ENCODE results near the gene AKR1B15. TPM values are rescaled to one million over a fixed set of nuclear protein-coding genes. Genes with fewer than 3 reads are reported as not detected.

AKR1B15 gene
- total RNA-seq, 1 experiment from 2014 or later: not detected

- Histone ChIP-seq H3K4me1 (ENCODE audit: control insufficient read depth in 1 of 2, insufficient read depth in 2 of 2, low read length in 2 of 2) (no peaks in the 10 kb centered on the region), H3K79me2 (ENCODE audit: insufficient read depth, low read length) (no peaks in the 10 kb centered on the region), H3K27me3 (ENCODE audit: insufficient read depth, low read length) (0 out of 2 replicates have a peak, but pooled peaks cover 12% of the 10 kb centered on the region), H4K20me1 (ENCODE audit: insufficient read depth) (no peaks in the 10 kb centered on the region), H3K9me3 (ENCODE audit: control insufficient read depth in 1 of 2, insufficient read depth in 1 of 2, low read depth in 1 of 2, low read length in 2 of 2) (no peaks in the 10 kb centered on the region), H2AFZ (ENCODE audit: low read depth, low read length, poor library complexity, severe bottlenecking) (no peak overlapping the region), H3K9me2 (ENCODE audit: insufficient read depth) (no peaks in the 10 kb centered on the region), H3K4me3 (replicated peaks in 1 of 2; ENCODE audit: low read depth in 1 of 2, low read length in 2 of 2) (no peak overlapping the region), H3K9ac (ENCODE audit: low read length) (no peak overlapping the region), H3K4me2 (ENCODE audit: low read length) (no peak overlapping the region), H3K27ac (ENCODE audit: low read depth, low read length) (no peak overlapping the region), H3K36me3 (ENCODE audit: control insufficient read depth in 1 of 2, insufficient read depth in 2 of 2, low read length in 2 of 2) (no peaks in the 10 kb centered on the region)
- DNase-seq (ENCODE audit: low read depth, low spot score) (no peak), ATAC-seq (no peak)
- no peak for TF ChIP-seq RAD21 (IDR thresholded peaks at IDR 0.05; ENCODE audit: low read depth)
- no peak for TF ChIP-seq JUND (IDR thresholded peaks at IDR 0.05)
- ChIA-PET POLR2A (no interaction called here), RAD21 (ENCODE audit: low non-redundant PET in 1 of 2, low total read pairs in 2 of 2, uncharacterized antibody in 2 of 2, unreplicated experiment in 2 of 2) (no interaction called here), CTCF (no interaction called here)
- intact Hi-C loops (cut with micrococcal nuclease): no loop called here
- no TSS peak for BruUV-seq (replicated peaks)
These were observed 78.9 kb downstream of the AKR1B15 start for GRCh38 chr7:134627775-134628153.

GRCh38 chr7:134629445-134629844 is 80.5 kb downstream of the AKR1B15 start:
- BruUV-seq (replicated peaks): no TSS peak

More at GRCh38 chr7:134629445-134629844, 80.5 kb downstream of the AKR1B15 start:
- Histone ChIP-seq H3K4me3 (replicated peaks in 1 of 2; ENCODE audit: low read depth in 1 of 2, low read length in 2 of 2) (no peak overlapping the region), H4K20me1 (ENCODE audit: insufficient read depth) (no peaks in the 10 kb centered on the region), H3K27ac (ENCODE audit: low read depth, low read length) (no peak overlapping the region), H3K79me2 (ENCODE audit: insufficient read depth, low read length) (no peaks in the 10 kb centered on the region), H3K9me2 (ENCODE audit: insufficient read depth) (no peaks in the 10 kb centered on the region), H3K27me3 (ENCODE audit: insufficient read depth, low read length) (0 out of 2 replicates have a peak, but pooled peaks cover 12% of the 10 kb centered on the region), H2AFZ (ENCODE audit: low read depth, low read length, poor library complexity, severe bottlenecking) (no peak overlapping the region), H3K4me2 (ENCODE audit: low read length) (no peak overlapping the region), H3K4me1 (ENCODE audit: control insufficient read depth in 1 of 2, insufficient read depth in 2 of 2, low read length in 2 of 2) (no peaks in the 10 kb centered on the region), H3K36me3 (ENCODE audit: control insufficient read depth in 1 of 2, insufficient read depth in 2 of 2, low read length in 2 of 2) (no peaks in the 10 kb centered on the region), H3K9ac (ENCODE audit: low read length) (no peak overlapping the region), H3K9me3 (ENCODE audit: control insufficient read depth in 1 of 2, insufficient read depth in 1 of 2, low read depth in 1 of 2, low read length in 2 of 2) (no peaks in the 10 kb centered on the region)
- TF ChIP-seq EZH2 (IDR thresholded peaks at IDR 0.05): no peak
- TF ChIP-seq SIN3A (IDR thresholded peaks at IDR 0.05; ENCODE audit: low read depth): no peak
- TF ChIP-seq ATF3 (IDR thresholded peaks at IDR 0.05): no peak
- TF ChIP-seq POLR2A (IDR thresholded peaks at IDR 0.05; ENCODE audit: borderline replicate concordance, extremely low read depth, insufficient read depth, insufficient read length): no peak
- no peak for TF ChIP-seq CBX3 (IDR thresholded peaks at IDR 0.05; ENCODE audit: low read depth)
- no peak for TF ChIP-seq SRF (IDR thresholded peaks at IDR 0.05; ENCODE audit: low read depth)
- no peak for TF ChIP-seq SP1 (IDR thresholded peaks at IDR 0.05; ENCODE audit: low read depth)
- ATAC-seq: no peak
- ChIA-PET RAD21 (ENCODE audit: low non-redundant PET in 1 of 2, low total read pairs in 2 of 2, uncharacterized antibody in 2 of 2, unreplicated experiment in 2 of 2) (no interaction called here), POLR2A (no interaction called here), CTCF (interaction anchor here (1.0 kb wide), 1 partner anchor 197 kb away, joined by 3 read pairs; no protein-coding TSS in a partner anchor)
- intact Hi-C loops (cut with micrococcal nuclease): no loop called here
- no peak for DNase-seq (ENCODE audit: low read depth, low spot score)

Other genes starting within 250 kb of the AKR1B15 start
- 14.7 TPM for gene SLC35B4, start 232.2 kb upstream of the AKR1B15 start, total RNA-seq (2021; ENCODE audit: unreplicated experiment)
- 56.8 TPM for gene AKR1B1, start 90.0 kb upstream of the AKR1B15 start, total RNA-seq (2021; ENCODE audit: unreplicated experiment)
- gene AKR1B10, start 21.5 kb upstream of the AKR1B15 start, total RNA-seq (2021; ENCODE audit: unreplicated experiment): 0.54 TPM
- 10.0 TPM for gene BPGM, start 97.7 kb downstream of the AKR1B15 start, total RNA-seq (2021; ENCODE audit: unreplicated experiment)
- gene CALD1, start 230.5 kb downstream of the AKR1B15 start, total RNA-seq (2021; ENCODE audit: unreplicated experiment): 66.8 TPM